ENCODE results near the gene FAM13C.

DNA sequence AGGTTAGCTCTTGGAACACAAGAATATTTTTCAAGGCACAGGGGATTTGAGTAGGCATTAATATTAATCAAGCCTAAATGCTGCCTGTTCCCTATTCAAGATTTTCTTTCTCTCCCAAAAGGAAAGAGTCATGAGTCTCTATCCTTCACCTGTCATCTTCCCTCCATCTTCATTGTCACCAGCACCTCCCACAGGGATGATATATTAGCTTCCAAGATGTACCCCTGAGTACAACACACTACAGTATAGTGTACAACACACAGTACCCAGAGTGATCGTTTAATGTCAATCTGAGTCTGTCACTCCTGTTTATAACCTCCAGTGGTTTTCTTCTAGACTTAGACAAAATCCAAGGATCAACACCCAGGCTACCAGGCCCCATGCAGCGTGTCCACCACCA lies 50.1 kb downstream of the FAM13C start:
- TF ChIP-seq POLR2A (IDR thresholded peaks at IDR 0.05; ENCODE audit: low read depth, low read length): no peak
- TF ChIP-seq POLR2AphosphoS5 (IDR thresholded peaks at IDR 0.05; ENCODE audit: low read depth, low read length): no peak
- TF ChIP-seq TAF1 (IDR thresholded peaks at IDR 0.05; ENCODE audit: low read depth, low read length): no peak
- TF ChIP-seq SPI1 (IDR thresholded peaks at IDR 0.05; ENCODE audit: low read depth, low read length): no peak
- TF ChIP-seq POU2F2 (IDR thresholded peaks at IDR 0.05; ENCODE audit: low read depth, low read length): no peak

Measured in GM12891 (cell line).